ENCODE measurements around the gene ZC3H8.

The ZC3H8 gene

DNA sequence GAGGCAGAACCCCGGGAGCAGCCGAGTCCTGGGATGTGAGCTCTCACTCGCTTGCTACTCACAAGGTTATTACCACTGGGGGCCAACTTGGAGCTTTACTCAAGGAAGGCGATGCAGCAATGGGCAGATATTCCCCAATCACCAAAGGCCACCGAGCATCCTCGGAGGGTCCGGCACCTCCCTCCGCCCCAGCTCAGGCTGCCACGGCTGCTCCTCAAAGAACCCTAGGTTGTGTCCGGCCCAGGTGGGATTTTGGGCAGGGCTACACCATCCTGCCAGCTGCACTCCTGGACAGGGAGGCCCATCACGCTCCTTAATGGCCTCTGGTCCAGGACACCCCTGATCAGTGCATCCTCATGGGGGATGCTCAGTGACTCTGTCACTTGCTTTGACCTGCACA, 91.9 kb downstream of the ZC3H8 start:
- no peak for DNase-seq

- DNase-seq = no peak
Measured at GRCh38 chr2:112162341-112162740, 92.5 kb downstream of the ZC3H8 start.
